K562 (cell line): ENCODE results near the gene PLCD1. TPM values are rescaled to one million over a fixed set of nuclear protein-coding genes. Genes with fewer than 3 reads are reported as not detected.

Source experiments
- ARID1B ChIP-seq: fragments of 450-650 bp; IDR thresholded peaks from 2 replicates; pipeline ENCODE4 v1.6.1; 2016; ENCODE audit warnings: antibody characterized with exemption, mild to moderate bottlenecking, inconsistent platforms
- EP300 ChIP-seq: IDR thresholded peaks from 2 replicates; pipeline ENCODE4 v1.6.1; 2012; ENCODE audit warnings: low read length, improper control_type of control experiment
- FOSL1 ChIP-seq: fragments of 200-800 bp; sonication (Bioruptor generic); conservative IDR thresholded peaks from 2 replicates; pipeline ENCODE4 v1.6.1; 2016; ENCODE audit warnings: missing genetic modification characterization, missing compliant biosample characterization
- IFI16 ChIP-seq: fragments of 250-450 bp; sonication (Bioruptor Pico); IDR thresholded peaks from 2 replicates; pipeline ENCODE4 v2.1.2; 2022; ENCODE audit warnings: mild to moderate bottlenecking, inconsistent platforms
- LEF1 ChIP-seq: fragments of 450-650 bp; IDR thresholded peaks from 2 replicates; pipeline ENCODE4 v1.6.1; 2016; ENCODE audit warnings: mild to moderate bottlenecking
- SPI1 ChIP-seq: IDR thresholded peaks from 2 replicates; pipeline ENCODE4 v1.6.1; 2011; ENCODE audit warnings: low read depth, low read length, control low read depth, borderline replicate concordance
- polyA plus RNA-seq, 8 experiments: library from polyadenylated mRNA; depleted of rRNA in 4 of 8; stranded (reverse) in 5 of 8; unstranded in 3 of 8; fragments of >200 nt; fragmentation: Nextera tagmentation in 2 of 8; fragmentation: Illumina TruSeq in 1 of 8; extraction: Ambion mirVana in 2 of 8; extraction: Trizol in 1 of 8; gene quantifications; 2 replicates each; pipeline versions ENCODE4 v1.2.1 to v1.2.3, GENCODE V29; 2011 to 2014; ENCODE audit warnings: inconsistent platforms in 1 of 8, missing spikeins in 1 of 8
- total RNA-seq, 7 experiments: library from RNA; depleted of rRNA in 6 of 7; stranded (reverse); fragments of >200 nt in 6 of 7; fragmentation: Illumina TruSeq in 2 of 7; extraction: Trizol in 2 of 7; gene quantifications; 2 replicates each; pipeline versions ENCODE4 v1.2.1 to v1.2.3, GENCODE V29; 2011 to 2021; ENCODE audit warnings: low replicate concordance in 1 of 7
- TF ChIP-seq, protein P1 (sequence below), 2 experiments: fragments of 450-650 bp; formaldehyde crosslinking in 1 of 2; IDR thresholded peaks; 2 replicates each; pipeline versions ENCODE4 v1.4.0 to v1.6.1; 2014 to 2020; ENCODE audit warnings: mild to moderate bottlenecking in 2 of 2, borderline replicate concordance in 1 of 2, low read depth in 1 of 2
- TF ChIP-seq, protein P2 (sequence below): fragments of 450-650 bp; IDR thresholded peaks from 2 replicates; pipeline ENCODE4 v1.6.1; 2016; ENCODE audit warnings: mild to moderate bottlenecking, moderate library complexity

Gene PLCD1
- total and polyA plus RNA-seq, 9 of the 15 experiments (the other 6 are each of a cell fraction or from before 2014, with no cell fraction given), result 5.4 to 209 (median 116) TPM

DNA sequence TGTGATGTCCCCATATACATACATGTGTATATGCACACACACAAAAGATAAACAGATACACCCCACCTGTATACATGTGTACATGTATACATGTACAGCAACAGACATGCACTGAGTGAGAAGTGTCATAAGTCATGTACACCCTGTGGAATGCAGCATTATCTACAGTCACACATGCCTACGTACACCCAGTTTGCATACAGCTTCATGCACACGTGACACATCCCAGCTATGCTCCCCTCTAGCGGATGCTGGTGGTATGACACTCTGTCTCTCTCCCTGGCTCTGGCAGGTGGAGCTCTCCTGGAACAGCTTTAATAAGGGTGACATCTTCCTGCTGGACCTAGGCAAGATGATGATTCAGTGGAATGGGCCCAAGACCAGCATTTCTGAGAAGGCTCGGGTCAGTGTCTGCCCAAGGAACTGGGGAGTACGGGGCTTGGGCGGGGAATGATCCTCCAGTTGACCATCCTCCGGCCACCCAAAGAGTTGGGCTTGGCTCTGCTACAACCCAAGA lies 32.6 kb downstream of the PLCD1 start (continued):
- TF ChIP-seq, protein P1, sequence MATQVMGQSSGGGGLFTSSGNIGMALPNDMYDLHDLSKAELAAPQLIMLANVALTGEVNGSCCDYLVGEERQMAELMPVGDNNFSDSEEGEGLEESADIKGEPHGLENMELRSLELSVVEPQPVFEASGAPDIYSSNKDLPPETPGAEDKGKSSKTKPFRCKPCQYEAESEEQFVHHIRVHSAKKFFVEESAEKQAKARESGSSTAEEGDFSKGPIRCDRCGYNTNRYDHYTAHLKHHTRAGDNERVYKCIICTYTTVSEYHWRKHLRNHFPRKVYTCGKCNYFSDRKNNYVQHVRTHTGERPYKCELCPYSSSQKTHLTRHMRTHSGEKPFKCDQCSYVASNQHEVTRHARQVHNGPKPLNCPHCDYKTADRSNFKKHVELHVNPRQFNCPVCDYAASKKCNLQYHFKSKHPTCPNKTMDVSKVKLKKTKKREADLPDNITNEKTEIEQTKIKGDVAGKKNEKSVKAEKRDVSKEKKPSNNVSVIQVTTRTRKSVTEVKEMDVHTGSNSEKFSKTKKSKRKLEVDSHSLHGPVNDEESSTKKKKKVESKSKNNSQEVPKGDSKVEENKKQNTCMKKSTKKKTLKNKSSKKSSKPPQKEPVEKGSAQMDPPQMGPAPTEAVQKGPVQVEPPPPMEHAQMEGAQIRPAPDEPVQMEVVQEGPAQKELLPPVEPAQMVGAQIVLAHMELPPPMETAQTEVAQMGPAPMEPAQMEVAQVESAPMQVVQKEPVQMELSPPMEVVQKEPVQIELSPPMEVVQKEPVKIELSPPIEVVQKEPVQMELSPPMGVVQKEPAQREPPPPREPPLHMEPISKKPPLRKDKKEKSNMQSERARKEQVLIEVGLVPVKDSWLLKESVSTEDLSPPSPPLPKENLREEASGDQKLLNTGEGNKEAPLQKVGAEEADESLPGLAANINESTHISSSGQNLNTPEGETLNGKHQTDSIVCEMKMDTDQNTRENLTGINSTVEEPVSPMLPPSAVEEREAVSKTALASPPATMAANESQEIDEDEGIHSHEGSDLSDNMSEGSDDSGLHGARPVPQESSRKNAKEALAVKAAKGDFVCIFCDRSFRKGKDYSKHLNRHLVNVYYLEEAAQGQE (IDR thresholded peaks at IDR 0.05; ENCODE audit: borderline replicate concordance), result peak; percentile 92
- TF ChIP-seq, protein P1 (CRISPR knock-in tag; IDR thresholded peaks at IDR 0.05; ENCODE audit: low read depth), result no peak
- TF ChIP-seq EP300, result peak; percentile 69
- 0 out of 2 replicates have a peak, but pooled peaks have one; percentile 40 for TF ChIP-seq FOSL1 (tag)
- TF ChIP-seq LEF1, result peak; percentile 87
- no peak for TF ChIP-seq IFI16 (CRISPR knock-in tag)
- peak; percentile 70 for TF ChIP-seq ARID1B
- TF ChIP-seq, protein P2, sequence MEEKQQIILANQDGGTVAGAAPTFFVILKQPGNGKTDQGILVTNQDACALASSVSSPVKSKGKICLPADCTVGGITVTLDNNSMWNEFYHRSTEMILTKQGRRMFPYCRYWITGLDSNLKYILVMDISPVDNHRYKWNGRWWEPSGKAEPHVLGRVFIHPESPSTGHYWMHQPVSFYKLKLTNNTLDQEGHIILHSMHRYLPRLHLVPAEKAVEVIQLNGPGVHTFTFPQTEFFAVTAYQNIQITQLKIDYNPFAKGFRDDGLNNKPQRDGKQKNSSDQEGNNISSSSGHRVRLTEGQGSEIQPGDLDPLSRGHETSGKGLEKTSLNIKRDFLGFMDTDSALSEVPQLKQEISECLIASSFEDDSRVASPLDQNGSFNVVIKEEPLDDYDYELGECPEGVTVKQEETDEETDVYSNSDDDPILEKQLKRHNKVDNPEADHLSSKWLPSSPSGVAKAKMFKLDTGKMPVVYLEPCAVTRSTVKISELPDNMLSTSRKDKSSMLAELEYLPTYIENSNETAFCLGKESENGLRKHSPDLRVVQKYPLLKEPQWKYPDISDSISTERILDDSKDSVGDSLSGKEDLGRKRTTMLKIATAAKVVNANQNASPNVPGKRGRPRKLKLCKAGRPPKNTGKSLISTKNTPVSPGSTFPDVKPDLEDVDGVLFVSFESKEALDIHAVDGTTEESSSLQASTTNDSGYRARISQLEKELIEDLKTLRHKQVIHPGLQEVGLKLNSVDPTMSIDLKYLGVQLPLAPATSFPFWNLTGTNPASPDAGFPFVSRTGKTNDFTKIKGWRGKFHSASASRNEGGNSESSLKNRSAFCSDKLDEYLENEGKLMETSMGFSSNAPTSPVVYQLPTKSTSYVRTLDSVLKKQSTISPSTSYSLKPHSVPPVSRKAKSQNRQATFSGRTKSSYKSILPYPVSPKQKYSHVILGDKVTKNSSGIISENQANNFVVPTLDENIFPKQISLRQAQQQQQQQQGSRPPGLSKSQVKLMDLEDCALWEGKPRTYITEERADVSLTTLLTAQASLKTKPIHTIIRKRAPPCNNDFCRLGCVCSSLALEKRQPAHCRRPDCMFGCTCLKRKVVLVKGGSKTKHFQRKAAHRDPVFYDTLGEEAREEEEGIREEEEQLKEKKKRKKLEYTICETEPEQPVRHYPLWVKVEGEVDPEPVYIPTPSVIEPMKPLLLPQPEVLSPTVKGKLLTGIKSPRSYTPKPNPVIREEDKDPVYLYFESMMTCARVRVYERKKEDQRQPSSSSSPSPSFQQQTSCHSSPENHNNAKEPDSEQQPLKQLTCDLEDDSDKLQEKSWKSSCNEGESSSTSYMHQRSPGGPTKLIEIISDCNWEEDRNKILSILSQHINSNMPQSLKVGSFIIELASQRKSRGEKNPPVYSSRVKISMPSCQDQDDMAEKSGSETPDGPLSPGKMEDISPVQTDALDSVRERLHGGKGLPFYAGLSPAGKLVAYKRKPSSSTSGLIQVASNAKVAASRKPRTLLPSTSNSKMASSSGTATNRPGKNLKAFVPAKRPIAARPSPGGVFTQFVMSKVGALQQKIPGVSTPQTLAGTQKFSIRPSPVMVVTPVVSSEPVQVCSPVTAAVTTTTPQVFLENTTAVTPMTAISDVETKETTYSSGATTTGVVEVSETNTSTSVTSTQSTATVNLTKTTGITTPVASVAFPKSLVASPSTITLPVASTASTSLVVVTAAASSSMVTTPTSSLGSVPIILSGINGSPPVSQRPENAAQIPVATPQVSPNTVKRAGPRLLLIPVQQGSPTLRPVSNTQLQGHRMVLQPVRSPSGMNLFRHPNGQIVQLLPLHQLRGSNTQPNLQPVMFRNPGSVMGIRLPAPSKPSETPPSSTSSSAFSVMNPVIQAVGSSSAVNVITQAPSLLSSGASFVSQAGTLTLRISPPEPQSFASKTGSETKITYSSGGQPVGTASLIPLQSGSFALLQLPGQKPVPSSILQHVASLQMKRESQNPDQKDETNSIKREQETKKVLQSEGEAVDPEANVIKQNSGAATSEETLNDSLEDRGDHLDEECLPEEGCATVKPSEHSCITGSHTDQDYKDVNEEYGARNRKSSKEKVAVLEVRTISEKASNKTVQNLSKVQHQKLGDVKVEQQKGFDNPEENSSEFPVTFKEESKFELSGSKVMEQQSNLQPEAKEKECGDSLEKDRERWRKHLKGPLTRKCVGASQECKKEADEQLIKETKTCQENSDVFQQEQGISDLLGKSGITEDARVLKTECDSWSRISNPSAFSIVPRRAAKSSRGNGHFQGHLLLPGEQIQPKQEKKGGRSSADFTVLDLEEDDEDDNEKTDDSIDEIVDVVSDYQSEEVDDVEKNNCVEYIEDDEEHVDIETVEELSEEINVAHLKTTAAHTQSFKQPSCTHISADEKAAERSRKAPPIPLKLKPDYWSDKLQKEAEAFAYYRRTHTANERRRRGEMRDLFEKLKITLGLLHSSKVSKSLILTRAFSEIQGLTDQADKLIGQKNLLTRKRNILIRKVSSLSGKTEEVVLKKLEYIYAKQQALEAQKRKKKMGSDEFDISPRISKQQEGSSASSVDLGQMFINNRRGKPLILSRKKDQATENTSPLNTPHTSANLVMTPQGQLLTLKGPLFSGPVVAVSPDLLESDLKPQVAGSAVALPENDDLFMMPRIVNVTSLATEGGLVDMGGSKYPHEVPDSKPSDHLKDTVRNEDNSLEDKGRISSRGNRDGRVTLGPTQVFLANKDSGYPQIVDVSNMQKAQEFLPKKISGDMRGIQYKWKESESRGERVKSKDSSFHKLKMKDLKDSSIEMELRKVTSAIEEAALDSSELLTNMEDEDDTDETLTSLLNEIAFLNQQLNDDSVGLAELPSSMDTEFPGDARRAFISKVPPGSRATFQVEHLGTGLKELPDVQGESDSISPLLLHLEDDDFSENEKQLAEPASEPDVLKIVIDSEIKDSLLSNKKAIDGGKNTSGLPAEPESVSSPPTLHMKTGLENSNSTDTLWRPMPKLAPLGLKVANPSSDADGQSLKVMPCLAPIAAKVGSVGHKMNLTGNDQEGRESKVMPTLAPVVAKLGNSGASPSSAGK, result peak; percentile 76
- TF ChIP-seq SPI1, result no peak; the same call in 1 of the 2 replicates
